NB4 (cell line): ENCODE data around the gene MARK2.

Experiments used
- MYC ChIP-seq: IDR thresholded peaks from 2 replicates; pipeline ENCODE4 v1.6.1; 2011; ENCODE audit warnings: low read depth, low read length
- POLR2A ChIP-seq: IDR thresholded peaks from 2 replicates; pipeline ENCODE4 v1.6.1; 2011; ENCODE audit warnings: mild to moderate bottlenecking; ENCODE audit not compliant: insufficient read length; ENCODE audit errors: extremely low read depth

GRCh38 chr11:63862923-63863322 lies 24.0 kb downstream of the MARK2 start:
- TF ChIP-seq MYC (0 out of 2 replicates have a peak, but pooled peaks have one; percentile 10), POLR2A (no peak)
